Ascending aorta (tissue), 2 donors: ENCODE results near the gene PHKG1. TPM values are rescaled to one million over a fixed set of nuclear protein-coding genes. Genes with fewer than 3 reads are reported as not detected.
"Not testable (repeated sequence)": the region's sequence is repeated elsewhere in the genome, so short reads cannot be mapped to it uniquely, and the experiment has no call there.

Experiments
- DNase-seq, 2 donors: peaks; one replicate each; pipeline ENCODE4 v3.0.0-alpha.2; 2019; ENCODE audit warnings: low spot score in 2 of 2
- H3K27ac ChIP-seq, 2 donors: fragments of 200-600 bp; sonication (generic); one replicate each; pipeline ENCODE4 v1.5.1; 2016 to 2017; ENCODE audit warnings: mild to moderate bottlenecking in 1 of 2
- H3K27me3 ChIP-seq: fragments of 200-600 bp; sonication (generic); one replicate; pipeline ENCODE4 v1.5.1; 2017
- H3K36me3 ChIP-seq, 2 donors: fragments of 200-600 bp; sonication (generic); one replicate each; pipeline ENCODE4 v1.5.1; 2016
- H3K4me1 ChIP-seq, 2 donors: fragments of 200-600 bp; sonication (generic); one replicate each; pipeline ENCODE4 v1.5.1; 2016 to 2017; ENCODE audit warnings: mild to moderate bottlenecking in 1 of 2
- H3K4me3 ChIP-seq, 2 donors: fragments of 200-600 bp; sonication (generic); one replicate each; pipeline ENCODE4 v1.5.1; 2016 to 2017; ENCODE audit warnings: mild to moderate bottlenecking in 1 of 2
- H3K9me3 ChIP-seq, 2 donors: fragments of 200-600 bp; sonication (generic); one replicate each; pipeline ENCODE4 v1.5.1; 2016
- CTCF ChIP-seq, 3 experiments: fragments of 200-600 bp in 2 of 3; fragments of 450-650 bp in 1 of 3; sonication (generic) in 2 of 3; IDR thresholded peaks; one replicate each; pipeline ENCODE4 v1.5.1; 2016 to 2019; ENCODE audit warnings: antibody characterized with exemption in 3 of 3, mild to moderate bottlenecking in 1 of 3, moderate library complexity in 1 of 3
- intact Hi-C: fragments of 100-400 bp; cut with DNase I; formaldehyde crosslinking; loops from one replicate; pipeline ENCODE4 v1.15.1; 2023
- total RNA-seq: library from RNA; depleted of rRNA; stranded (reverse); fragments of >200 nt; gene quantifications from one replicate; pipeline ENCODE4 v1.1.0, GENCODE V29; 2016

The PHKG1 gene
- total RNA-seq, 1 donor from 2014 or later: 1.1 TPM

GRCh38 chr7:56079450-56080185 is 13.1 kb downstream of the PHKG1 start:
- intact Hi-C loops: no loop called here
- H3K36me3 ChIP-seq: peaks cover 4 to 5% of the 10 kb centered on the region in 2 donors
- H3K4me3 ChIP-seq: no peak overlapping the region

GRCh38 chr7:56078196-56078595 is 14.6 kb downstream of the PHKG1 start:
- TF ChIP-seq CTCF (IDR thresholded peaks at IDR 0.05): no peak
- H3K9me3 ChIP-seq: no peaks in the 10 kb centered on the region
- H3K4me3 ChIP-seq: no peak overlapping the region
- no peak for DNase-seq
- H3K36me3 ChIP-seq: peaks cover 4 to 9% of the 10 kb centered on the region in 2 donors
- intact Hi-C loops: no loop called here
- H3K27ac ChIP-seq: peak overlapping the region; percentile 77 to 78
- H3K4me1 ChIP-seq: peaks cover 3 to 23% of the 10 kb centered on the region in 2 donors
- no peaks in the 10 kb centered on the region for H3K27me3 ChIP-seq

More at GRCh38 chr7:56079450-56080185, 13.1 kb downstream of the PHKG1 start:
- H3K9me3 ChIP-seq: no peaks in the 10 kb centered on the region
- TF ChIP-seq CTCF (IDR thresholded peaks at IDR 0.05): peak; percentile 70 to 85 (median 72)
- peak overlapping the region; percentile 77 to 78 for H3K27ac ChIP-seq
- peaks cover 3 to 23% of the 10 kb centered on the region in 2 donors for H3K4me1 ChIP-seq
- H3K27me3 ChIP-seq: no peaks in the 10 kb centered on the region
- DNase-seq: peak in 1 of 2 donors; percentile 89

- Histone ChIP-seq H3K4me1 (peaks cover 3 to 23% of the 10 kb centered on the region in 2 donors), H3K4me3 (no peak overlapping the region), H3K9me3 (no peaks in the 10 kb centered on the region), H3K36me3 (peaks cover 8 to 9% of the 10 kb centered on the region in 2 donors), H3K27me3 (no peaks in the 10 kb centered on the region), H3K27ac (peak overlapping the region in 1 of 2 donors; percentile 77)
- TF ChIP-seq CTCF (IDR thresholded peaks at IDR 0.05): no peak
- no peak for DNase-seq
- intact Hi-C loops: no loop called here
Measured at GRCh38 chr7:56077681-56078080, 15.1 kb downstream of the PHKG1 start.

- Histone ChIP-seq H3K4me1 (peaks cover 3 to 10% of the 10 kb centered on the region in 2 donors), H3K27ac (peak overlapping the region; percentile 49 to 67), H3K36me3 (peaks cover 25 to 29% of the 10 kb centered on the region in 2 donors), H3K4me3 (no peak overlapping the region), H3K9me3 (no peaks in the 10 kb centered on the region), H3K27me3 (no peaks in the 10 kb centered on the region)
- TF ChIP-seq CTCF (IDR thresholded peaks at IDR 0.05): peak; percentile 84 to 92 (median 85)
- peak; percentile 49 to 95 for DNase-seq
- intact Hi-C loops: loop anchor here (1.0 to 2.0 kb wide), 3 partner anchors 69 to 433 kb away; partner anchors contain the start of gene NIPSNAP2
Measured at GRCh38 chr7:56074371-56074791, 18.4 kb downstream of the PHKG1 start.

- H3K4me1 ChIP-seq, H3K4me3 ChIP-seq, H3K9me3 ChIP-seq, H3K27me3 ChIP-seq, intact Hi-C loops, DNase-seq, H3K27ac ChIP-seq: not testable (repeated sequence)
- peaks cover 24 to 38% of the 10 kb centered on the region in 2 donors for H3K36me3 ChIP-seq
Measured at GRCh38 chr7:56066376-56066775, 26.4 kb downstream of the PHKG1 start.
